ENCODE measurements around the gene NRXN3. TPM values are rescaled to one million over a fixed set of nuclear protein-coding genes. Genes with fewer than 3 reads are reported as not detected.

Gene NRXN3
- total and polyA plus RNA-seq, 2 experiments from 2014 or later = 1.0 to 1.8 TPM

GRCh38 chr14:78764240-78764639 lies 594.1 kb downstream of the NRXN3 start (continued):
- TF ChIP-seq ZNF462 (CRISPR knock-in tag; IDR thresholded peaks at IDR 0.05) = no peak
- no peak for TF ChIP-seq ZNF114 (CRISPR knock-in tag; IDR thresholded peaks at IDR 0.05)
- TF ChIP-seq STAT1 (IDR thresholded peaks at IDR 0.05; ENCODE audit: unreplicated experiment) = no peak
- TF ChIP-seq ZNF331 (CRISPR knock-in tag; IDR thresholded peaks at IDR 0.05; ENCODE audit: low read depth) = no peak
- TF ChIP-seq POLR2AphosphoS5 (IDR thresholded peaks at IDR 0.05; ENCODE audit: low read depth) = no peak
- no peak for TF ChIP-seq EZH2 (IDR thresholded peaks at IDR 0.05; ENCODE audit: low read depth, unreplicated experiment)

GRCh38 chr14:78764645-78765044 lies 594.5 kb downstream of the NRXN3 start:
- no peak overlapping the region for H3K4me3 Mint-ChIP-seq
- H3K27me3 Mint-ChIP-seq (ENCODE audit: insufficient read depth, low read depth, poor library complexity) = no peaks in the 10 kb centered on the region
- H2AFZ ChIP-seq = no peak overlapping the region
- no peak for TF ChIP-seq STAT1 (IDR thresholded peaks at IDR 0.05; ENCODE audit: unreplicated experiment)
- no peak for TF ChIP-seq ETS1 (IDR thresholded peaks at IDR 0.05)
- no peak for TF ChIP-seq ZNF462 (CRISPR knock-in tag; IDR thresholded peaks at IDR 0.05)
- no peak for TF ChIP-seq NANOG (IDR thresholded peaks at IDR 0.05; ENCODE audit: borderline replicate concordance)
- TF ChIP-seq ZNF331 (CRISPR knock-in tag; IDR thresholded peaks at IDR 0.05; ENCODE audit: low read depth) = no peak
- no peak for TF ChIP-seq EZH2phosphoT487 (IDR thresholded peaks at IDR 0.05; ENCODE audit: unreplicated experiment)

More at GRCh38 chr14:78764645-78765044, 594.5 kb downstream of the NRXN3 start:
- Histone ChIP-seq H3K79me2 (replicated peaks; ENCODE audit: insufficient read depth) (no peaks in the 10 kb centered on the region), H3K27me3 (ENCODE audit: insufficient read depth) (no peaks in the 10 kb centered on the region), H3K4me1 (ENCODE audit: insufficient read depth) (0 out of 2 replicates have a peak, but pooled peaks cover 13% of the 10 kb centered on the region), H3K36me3 (ENCODE audit: insufficient read depth) (no peaks in the 10 kb centered on the region; the same call in 1 of the 2 replicates), H3K27ac (ENCODE audit: low read depth) (peak overlapping the region; percentile 84), H3K4me2 (peak overlapping the region; percentile 41; the same call in 1 of the 2 replicates), H3K4me3 (no peak overlapping the region), H3F3A (replicated peaks; ENCODE audit: low read depth) (no peaks in the 10 kb centered on the region), H4K20me1 (replicated peaks; ENCODE audit: insufficient read depth) (no peaks in the 10 kb centered on the region), H3K9me2 (ENCODE audit: insufficient read depth) (0 out of 2 replicates have a peak, but pooled peaks cover 4% of the 10 kb centered on the region)
- Mint-ChIP-seq H3K27ac (peak overlapping the region; percentile 59), H3K9me3 (no peaks in the 10 kb centered on the region), H3K4me1 (peaks cover 26% of the 10 kb centered on the region), H3K36me3 (ENCODE audit: low read depth) (no peaks in the 10 kb centered on the region)
- ATAC-seq (peak; percentile 32; the same call in 2 of the 3 replicates), DNase-seq (ENCODE audit: low spot score) (no peak)

All from GM23338 (cell line).